Rectal smooth muscle tissue (tissue), 1 donor: ENCODE measurements around the gene PDE4A.
A peak's percentile ranks its signal among the peaks of the same experiment; 100 is the strongest.
"Not testable (repeated sequence)": the region's sequence is repeated elsewhere in the genome, so short reads cannot be mapped to it uniquely, and the experiment has no call there.

Source experiments
- H3K27ac ChIP-seq: one replicate; pipeline ENCODE4 v1.7.0; 2013; ENCODE audit warnings: low read depth, low read length, inconsistent platforms
- H3K27me3 ChIP-seq: one replicate; pipeline ENCODE4 v1.7.0; 2013; ENCODE audit warnings: low read length; ENCODE audit not compliant: control insufficient read depth, insufficient read depth
- H3K36me3 ChIP-seq: one replicate; pipeline ENCODE4 v1.7.0; 2013; ENCODE audit warnings: low read length; ENCODE audit not compliant: control insufficient read depth, insufficient read depth
- H3K4me1 ChIP-seq: one replicate; pipeline ENCODE4 v1.7.0; 2013; ENCODE audit warnings: low read length; ENCODE audit not compliant: control insufficient read depth, insufficient read depth
- H3K4me3 ChIP-seq: one replicate; pipeline ENCODE4 v1.7.0; 2013; ENCODE audit warnings: low read length
- H3K9ac ChIP-seq: one replicate; pipeline ENCODE4 v1.7.0; 2013; ENCODE audit warnings: low read length

Gene PDE4A

DNA sequence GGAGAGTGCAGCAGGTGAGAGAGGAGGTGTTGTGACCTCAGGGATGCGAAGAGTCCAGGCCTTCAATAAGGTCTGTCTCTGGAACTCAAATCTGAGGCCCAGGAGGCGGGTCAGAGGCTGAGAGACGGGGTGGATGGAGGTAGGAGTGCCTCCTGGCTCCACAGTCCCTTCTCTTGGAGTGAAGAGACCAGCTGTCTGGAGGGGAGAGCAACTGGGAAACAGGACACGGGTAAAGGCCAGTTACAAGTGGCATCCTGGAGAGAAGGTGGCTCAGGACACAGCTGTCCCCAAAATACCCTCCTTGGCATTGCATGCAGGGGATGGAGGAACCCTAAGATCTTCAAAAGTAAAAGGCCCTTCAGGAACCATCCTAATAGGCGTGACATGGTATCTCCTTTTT, 19.2 kb downstream of the PDE4A start:
- H3K27me3 ChIP-seq, result no peaks in the 10 kb centered on the region

DNA sequence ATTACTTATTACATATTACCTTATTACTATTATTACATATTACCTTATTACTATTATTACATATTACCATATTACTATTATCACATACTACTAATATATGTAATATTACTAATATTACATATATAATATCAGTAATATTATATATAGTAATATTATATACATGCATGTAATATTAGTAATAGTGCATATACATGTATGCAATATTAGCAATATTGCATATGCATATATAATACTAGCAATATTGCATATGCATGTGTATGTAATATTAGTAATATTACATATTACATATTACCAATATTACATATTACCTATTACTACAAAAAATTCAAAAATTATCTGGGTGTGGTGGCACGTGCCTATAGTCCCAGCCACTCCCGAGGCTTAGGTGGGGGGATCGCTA, 22.4 kb downstream of the PDE4A start:
- no peaks in the 10 kb centered on the region for H3K4me1 ChIP-seq
- no peaks in the 10 kb centered on the region for H3K36me3 ChIP-seq
- no peaks in the 10 kb centered on the region for H3K27me3 ChIP-seq
- H3K4me3 ChIP-seq, result no peak overlapping the region
- no peak overlapping the region for H3K9ac ChIP-seq
- no peak overlapping the region for H3K27ac ChIP-seq

More for the DNA sequence above, 19.2 kb downstream of the PDE4A start:
- Histone ChIP-seq H3K4me3 (no peak overlapping the region), H3K4me1 (no peaks in the 10 kb centered on the region), H3K36me3 (no peaks in the 10 kb centered on the region), H3K27ac (no peak overlapping the region), H3K9ac (no peak overlapping the region)

DNA sequence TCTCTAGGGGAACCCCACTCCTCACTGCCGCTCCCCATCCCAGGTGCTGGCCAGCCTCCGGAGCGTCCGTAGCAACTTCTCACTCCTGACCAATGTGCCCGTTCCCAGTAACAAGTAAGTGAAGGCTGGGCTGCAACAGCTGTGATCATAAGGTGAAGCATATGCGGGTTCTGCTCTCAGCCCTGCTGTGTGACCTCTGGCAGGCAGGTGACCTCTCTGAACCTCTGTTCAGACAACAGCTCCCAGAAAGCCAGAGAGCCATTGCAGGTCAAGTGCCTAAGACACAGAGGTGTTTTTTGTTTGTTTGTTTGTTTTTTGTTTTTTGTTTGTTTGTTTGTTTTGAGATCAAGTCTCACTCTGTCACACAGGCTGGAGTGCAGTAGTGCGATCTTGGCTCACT, 28.7 kb downstream of the PDE4A start:
- no peak overlapping the region for H3K27ac ChIP-seq
- no peaks in the 10 kb centered on the region for H3K27me3 ChIP-seq
- no peaks in the 10 kb centered on the region for H3K36me3 ChIP-seq
- no peak overlapping the region for H3K4me3 ChIP-seq
- H3K4me1 ChIP-seq, result no peaks in the 10 kb centered on the region
- no peak overlapping the region for H3K9ac ChIP-seq

DNA sequence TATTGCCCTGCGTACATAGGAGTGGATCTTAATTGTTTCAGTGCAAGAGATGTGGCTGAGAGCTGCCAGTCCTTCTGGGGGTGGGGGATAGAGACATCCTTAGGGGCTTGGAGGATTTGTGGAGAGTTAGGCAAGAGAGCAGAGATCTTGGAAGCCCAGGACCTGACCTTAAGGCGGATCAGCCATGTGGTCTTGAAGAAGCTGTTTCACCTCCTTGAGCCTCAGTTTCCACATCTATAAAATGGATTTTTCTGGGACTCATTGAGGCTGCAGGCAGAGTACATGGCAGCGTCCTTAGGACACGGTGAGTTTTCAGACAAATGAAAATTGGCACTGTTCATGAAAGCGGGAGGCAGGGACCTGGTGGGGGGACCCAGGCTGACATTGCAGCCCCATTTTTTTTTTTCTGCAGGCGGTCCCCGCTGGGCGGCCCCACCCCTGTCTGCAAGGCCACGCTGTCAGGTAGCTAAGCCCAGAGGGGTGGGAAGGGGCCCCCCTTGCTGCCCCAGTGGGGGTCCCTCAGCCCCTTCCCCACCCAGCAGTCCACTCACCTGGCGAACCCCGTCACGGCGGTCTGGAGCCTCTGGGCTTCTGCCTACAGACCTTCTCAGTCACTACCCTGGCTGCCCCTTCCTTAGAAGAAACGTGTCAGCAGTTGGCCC, 30.0 kb downstream of the PDE4A start:
- Histone ChIP-seq H3K9ac (no peak overlapping the region), H3K4me1 (no peaks in the 10 kb centered on the region), H3K27ac (no peak overlapping the region), H3K36me3 (no peaks in the 10 kb centered on the region), H3K4me3 (peak overlapping the region; percentile 38), H3K27me3 (no peaks in the 10 kb centered on the region)

DNA sequence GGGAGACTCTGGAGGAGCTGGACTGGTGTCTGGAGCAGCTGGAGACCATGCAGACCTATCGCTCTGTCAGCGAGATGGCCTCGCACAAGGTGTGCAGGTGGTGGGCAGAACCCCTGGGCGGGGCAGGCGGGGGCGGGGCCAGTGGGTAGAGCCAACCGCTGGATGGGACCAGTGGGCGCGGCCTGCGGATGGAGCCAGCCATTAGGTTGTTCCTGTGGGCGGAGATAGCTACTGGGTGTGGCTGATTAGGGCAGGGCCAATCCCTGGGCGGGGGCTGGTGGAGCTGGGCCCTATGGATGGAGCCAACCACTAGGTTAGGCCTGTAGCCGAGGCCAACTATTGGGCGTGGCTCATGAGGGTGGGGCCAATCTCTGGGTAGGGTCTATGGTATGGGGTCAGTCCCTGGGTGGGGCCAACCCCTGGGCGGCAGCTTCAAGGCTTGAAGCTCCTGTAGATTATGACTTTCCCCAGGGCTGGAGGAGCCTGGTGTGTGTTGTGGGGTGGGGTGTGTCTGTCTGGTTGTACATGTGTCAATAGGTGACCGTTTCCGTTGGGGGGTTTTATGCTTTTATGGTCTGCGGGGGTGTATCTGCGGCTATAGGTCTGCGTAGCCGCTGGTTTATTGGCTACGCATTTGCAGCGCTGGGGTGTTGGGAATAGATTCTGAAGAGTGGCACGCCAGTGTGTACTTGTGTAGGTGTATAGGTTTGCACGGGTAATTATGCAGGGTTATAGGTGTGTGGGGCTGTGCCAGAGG, 30.7 kb downstream of the PDE4A start:
- H3K36me3 ChIP-seq, result no peaks in the 10 kb centered on the region
- H3K4me1 ChIP-seq, result no peaks in the 10 kb centered on the region
- no peaks in the 10 kb centered on the region for H3K27me3 ChIP-seq
- no peak overlapping the region for H3K27ac ChIP-seq
- H3K9ac ChIP-seq, result no peak overlapping the region
- H3K4me3 ChIP-seq, result peak overlapping the region; percentile 38

DNA sequence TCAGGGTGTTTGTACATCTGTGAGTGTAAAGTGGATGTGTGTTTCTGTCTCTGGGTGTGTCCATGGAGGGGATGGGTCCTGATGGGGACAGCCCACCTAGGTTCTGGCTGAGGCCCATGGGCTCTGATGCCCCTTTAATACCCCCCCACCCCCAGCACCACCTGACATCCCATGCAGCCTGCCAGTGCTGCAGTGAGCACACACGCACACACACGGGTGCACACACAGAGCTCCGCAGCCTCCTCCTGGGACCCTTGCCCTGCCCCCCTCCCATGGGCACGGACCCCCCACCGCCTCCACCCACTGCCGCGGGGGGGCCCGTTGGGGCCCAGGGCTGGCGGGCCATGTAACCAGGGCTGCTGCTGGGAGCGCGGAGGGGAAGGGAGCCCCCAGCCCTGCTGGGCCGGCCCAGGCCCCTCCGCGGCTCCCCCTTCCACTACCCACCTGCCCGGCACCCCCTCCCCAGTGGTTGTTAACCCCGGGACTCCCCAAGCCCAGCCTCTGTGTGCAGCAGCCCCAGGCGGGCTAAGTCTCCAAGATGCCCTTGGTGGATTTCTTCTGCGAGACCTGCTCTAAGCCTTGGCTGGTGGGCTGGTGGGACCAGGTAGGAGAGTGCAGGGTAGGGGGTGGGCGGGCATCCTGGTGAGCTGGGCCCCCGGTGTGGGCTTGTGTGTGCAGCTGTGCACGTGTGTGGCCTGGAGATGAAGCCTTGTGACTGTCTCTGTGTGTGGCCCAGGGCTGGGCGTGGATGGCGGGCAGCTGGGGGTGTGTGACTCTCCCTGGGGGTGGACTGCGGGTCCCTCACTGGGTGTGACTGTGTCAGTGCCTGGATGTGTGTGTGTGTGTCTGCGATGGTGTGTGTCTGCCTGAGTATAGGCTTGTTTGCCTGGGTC, 32.6 kb downstream of the PDE4A start:
- no peaks in the 10 kb centered on the region for H3K36me3 ChIP-seq

DNA sequence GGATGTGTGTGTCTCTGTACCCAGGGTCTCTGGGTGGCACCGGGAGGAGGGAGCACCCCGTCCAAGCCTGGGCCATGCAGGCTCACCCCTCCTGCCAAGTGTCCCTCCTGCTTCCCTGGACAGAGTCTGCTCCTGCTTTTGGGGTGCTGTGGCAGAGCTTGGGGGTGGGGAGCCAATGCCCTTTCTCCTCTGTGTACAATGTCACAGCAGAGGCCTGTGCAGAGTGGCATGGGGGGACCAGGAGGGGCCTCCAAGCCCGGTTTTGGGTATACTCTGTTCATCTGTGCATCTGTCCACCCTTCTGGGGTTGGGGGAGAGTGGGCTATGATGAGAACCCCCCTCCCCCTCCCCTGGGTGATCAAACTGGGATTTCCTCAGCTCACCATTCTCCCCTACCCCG, 33.5 kb downstream of the PDE4A start:
- H3K27me3 ChIP-seq, result no peaks in the 10 kb centered on the region
- H3K4me3 ChIP-seq, result no peak overlapping the region
- H3K4me1 ChIP-seq, result no peaks in the 10 kb centered on the region
- no peak overlapping the region for H3K9ac ChIP-seq
- H3K27ac ChIP-seq, result no peak overlapping the region
- H3K36me3 ChIP-seq, result no peaks in the 10 kb centered on the region

More for the DNA sequence above, 32.6 kb downstream of the PDE4A start:
- Histone ChIP-seq H3K4me1 (no peaks in the 10 kb centered on the region), H3K27me3 (no peaks in the 10 kb centered on the region), H3K9ac (no peak overlapping the region), H3K4me3 (no peak overlapping the region), H3K27ac (no peak overlapping the region)

DNA sequence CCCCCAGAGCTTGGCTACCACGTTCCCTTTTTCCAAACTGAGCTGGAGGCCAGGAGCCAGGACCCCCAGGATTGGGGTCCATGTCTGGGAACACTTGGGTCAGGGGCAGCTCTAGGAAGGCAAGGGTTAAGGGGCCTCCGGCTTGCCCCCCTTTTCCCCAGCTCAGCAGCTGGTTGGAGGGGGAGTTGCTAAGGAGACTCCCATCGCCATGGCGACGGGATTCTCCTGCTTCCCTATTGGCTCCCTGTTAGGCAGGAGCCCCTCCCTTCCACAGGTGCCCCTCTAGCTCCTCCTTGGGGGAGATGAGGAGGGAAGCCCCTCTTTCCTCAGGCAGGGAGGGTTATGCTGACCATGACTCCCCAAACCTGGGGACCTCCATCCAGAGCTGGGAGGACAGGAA, 33.9 kb downstream of the PDE4A start:
- H3K4me1 ChIP-seq, result no peaks in the 10 kb centered on the region
- no peaks in the 10 kb centered on the region for H3K36me3 ChIP-seq
- no peak overlapping the region for H3K9ac ChIP-seq
- H3K4me3 ChIP-seq, result no peak overlapping the region
- H3K27me3 ChIP-seq, result no peaks in the 10 kb centered on the region
- H3K27ac ChIP-seq, result no peak overlapping the region

DNA sequence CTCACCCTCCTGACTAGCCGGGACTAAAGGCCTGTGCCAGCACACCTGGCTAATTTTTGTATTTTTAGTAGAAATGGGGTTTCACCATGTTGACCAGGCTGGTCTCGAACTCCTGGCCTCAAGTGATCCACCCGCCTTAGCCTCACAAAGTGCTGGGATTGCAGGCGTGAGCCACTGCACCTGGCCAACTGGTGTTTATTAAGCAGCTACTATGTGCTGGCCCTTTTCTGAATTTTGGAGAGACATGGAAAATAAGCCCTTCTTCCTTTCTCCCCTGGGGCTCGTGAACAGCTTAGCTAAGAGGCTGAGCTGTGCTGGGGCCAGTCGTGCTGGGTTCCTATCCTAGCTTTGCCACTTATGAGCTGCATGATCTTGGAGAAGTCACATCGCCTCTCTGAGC, 38.4 kb downstream of the PDE4A start:
- not testable (repeated sequence) for H3K27me3 ChIP-seq, H3K9ac ChIP-seq, H3K36me3 ChIP-seq, H3K4me3 ChIP-seq, H3K4me1 ChIP-seq, H3K27ac ChIP-seq

DNA sequence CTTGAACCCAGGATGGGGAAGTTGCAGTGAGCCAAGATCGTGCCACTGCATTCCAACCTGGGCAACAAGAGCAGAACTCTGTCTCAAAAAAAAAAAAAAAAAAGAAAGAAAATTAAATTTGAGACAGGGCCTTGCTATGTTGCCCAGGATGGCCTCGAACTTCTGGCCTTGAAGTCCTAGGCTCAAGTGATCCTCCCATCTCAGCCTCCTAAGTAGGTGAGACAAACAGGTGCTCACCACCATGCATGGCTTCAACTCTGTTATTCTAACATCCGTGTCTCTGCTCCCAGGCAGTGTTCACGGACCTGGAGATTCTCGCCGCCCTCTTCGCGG, 40.3 kb downstream of the PDE4A start:
- H3K9ac ChIP-seq, result no peak overlapping the region
- no peaks in the 10 kb centered on the region for H3K4me1 ChIP-seq
- H3K36me3 ChIP-seq, result peaks cover 6% of the 10 kb centered on the region
- peak overlapping the region; percentile 34 for H3K4me3 ChIP-seq
- peak overlapping the region; percentile 12 for H3K27ac ChIP-seq
- H3K27me3 ChIP-seq, result no peaks in the 10 kb centered on the region

DNA sequence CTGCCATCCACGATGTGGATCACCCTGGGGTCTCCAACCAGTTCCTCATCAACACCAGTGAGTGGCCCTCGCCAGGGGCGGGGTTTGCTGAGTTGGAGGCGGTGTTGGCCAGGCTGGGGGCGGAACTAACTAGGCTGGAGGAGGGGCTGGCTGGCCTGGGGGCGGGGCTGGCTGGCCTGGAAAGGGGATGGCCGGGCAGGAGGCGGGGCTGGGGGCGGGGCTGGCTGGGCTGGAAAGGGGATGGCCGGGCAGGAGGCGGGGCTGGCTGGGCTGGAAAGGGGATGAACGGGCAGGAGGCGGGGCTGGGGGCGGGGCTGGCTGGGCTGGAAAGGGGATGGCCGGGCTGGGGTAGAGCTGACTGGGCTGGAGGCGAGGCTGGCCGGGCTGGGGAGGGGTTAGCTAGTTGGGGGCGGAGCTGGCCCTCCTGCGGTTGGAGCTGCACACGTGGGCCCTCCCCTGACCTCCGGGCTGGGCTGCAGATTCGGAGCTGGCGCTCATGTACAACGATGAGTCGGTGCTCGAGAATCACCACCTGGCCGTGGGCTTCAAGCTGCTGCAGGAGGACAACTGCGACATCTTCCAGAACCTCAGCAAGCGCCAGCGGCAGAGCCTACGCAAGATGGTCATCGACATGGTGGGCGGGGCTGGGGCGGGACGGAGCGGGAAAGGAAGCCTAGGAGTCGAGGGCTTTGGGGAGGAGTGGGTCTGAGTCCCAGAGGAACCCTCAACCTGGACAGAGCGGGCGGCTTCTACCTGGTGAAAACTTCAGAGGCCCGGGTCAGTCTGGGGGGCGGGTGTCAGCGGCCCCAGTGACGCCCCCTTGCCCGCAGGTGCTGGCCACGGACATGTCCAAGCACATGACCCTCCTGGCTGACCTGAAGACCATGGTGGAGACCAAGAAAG, 41.0 kb downstream of the PDE4A start:
- Histone ChIP-seq H3K9ac (no peak overlapping the region), H3K27ac (peak overlapping the region; percentile 32), H3K36me3 (peaks cover 6% of the 10 kb centered on the region), H3K4me1 (no peaks in the 10 kb centered on the region), H3K27me3 (no peaks in the 10 kb centered on the region), H3K4me3 (peak overlapping the region; percentile 73)

DNA sequence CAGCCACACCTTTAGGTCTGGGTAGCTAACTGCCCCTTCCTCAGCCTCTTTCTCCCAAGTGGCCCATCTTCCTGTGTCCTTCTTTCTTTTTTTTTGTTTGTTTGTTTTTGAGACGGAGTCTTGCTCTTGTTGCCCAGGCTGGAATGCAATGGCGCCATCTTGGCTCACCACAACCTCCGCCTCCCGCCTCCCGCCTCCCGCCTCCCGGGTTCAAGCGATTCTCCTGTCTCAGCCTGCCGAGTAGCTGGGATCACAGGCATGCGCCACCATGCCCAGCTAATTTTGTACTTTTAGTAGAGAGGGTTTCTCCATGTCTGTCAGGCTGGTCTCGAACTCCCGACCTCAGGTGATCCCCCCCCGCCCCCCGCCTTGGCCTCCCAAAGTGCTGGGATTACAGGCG, 41.7 kb downstream of the PDE4A start:
- H3K4me3 ChIP-seq, H3K4me1 ChIP-seq, H3K36me3 ChIP-seq, H3K27ac ChIP-seq, H3K27me3 ChIP-seq, H3K9ac ChIP-seq: not testable (repeated sequence)
